HCT116 (cell line): ENCODE results near the gene MACROD1. TPM values are rescaled to one million over a fixed set of nuclear protein-coding genes. Genes with fewer than 3 reads are reported as not detected.

Experiments
- ATAC-seq: fragments of 200-7000 bp; cut with Tn5 transposase; 2 replicates; pipeline ENCODE4 v1.9.1; 2020; ENCODE audit warnings: mild to moderate bottlenecking, moderate library complexity
- BruUV-seq: library from RNA; stranded (reverse); fragments of 400-500 nt; replicated peaks from 2 replicates; lab custom pipeline; 2021; lab: Mats Ljungman, UMichigan
- CTCF ChIA-PET: fragments of 300-600 bp; sonication (Branson Sonifier 250); formaldehyde crosslinking; loops from one replicate; lab custom pipeline; 2021; ENCODE audit warnings: antibody characterized with exemption; lab: Charles Lee
- POLR2A ChIA-PET: fragments of 300-600, 350-600 bp; sonication (Branson Sonifier 250); formaldehyde crosslinking; loops from one replicate; lab custom pipeline; 2021; ENCODE audit warnings: antibody characterized with exemption; lab: Charles Lee
- RAD21 ChIA-PET, 2 experiments: fragments of 300-600 bp; sonication (Branson Sonifier 250); formaldehyde crosslinking; loops; one replicate each; lab custom pipeline; 2023; ENCODE audit warnings: low total read pairs in 2 of 2; ENCODE audit not compliant: uncharacterized antibody in 2 of 2, unreplicated experiment in 2 of 2, low non-redundant PET in 1 of 2; lab: Charles Lee
- DNase-seq: peaks from one replicate; pipeline ENCODE4 v3.0.0-alpha.2; 2010; ENCODE audit warnings: low read depth, low spot score
- H2AFZ ChIP-seq: fragments of 200-600 bp; shearing (Covaris generic), sonication (generic); 2 replicates; pipeline ENCODE4 v1.6.1; 2017; ENCODE audit warnings: low read depth, mixed run types, mixed read lengths, antibody characterized with exemption, low read length; ENCODE audit not compliant: poor library complexity, severe bottlenecking
- H3K27ac ChIP-seq: 2 replicates; pipeline ENCODE4 v1.5.1; 2012; ENCODE audit warnings: low read depth, low read length
- H3K27me3 ChIP-seq: fragments of 200-600 bp; sonication (generic); 2 replicates; pipeline ENCODE4 v1.6.1; 2016; ENCODE audit warnings: mixed run types, low read length, mixed read lengths; ENCODE audit not compliant: insufficient read depth
- H3K36me3 ChIP-seq, 2 experiments: fragments of 200-500 bp in 1 of 2; fragments of 200-600 bp in 1 of 2; sonication (Bioruptor generic) in 1 of 2; sonication (generic) in 1 of 2; 2 replicates each; pipeline versions ENCODE4 v1.5.1 to v1.6.1; 2014 to 2016; ENCODE audit warnings: low read length in 2 of 2, inconsistent platforms in 1 of 2, mixed read lengths in 1 of 2, mixed run types in 1 of 2; ENCODE audit not compliant: insufficient read depth in 2 of 2, control insufficient read depth in 1 of 2
- H3K4me1 ChIP-seq, 2 experiments: fragments of 200-600 bp in 1 of 2; sonication (generic) in 1 of 2; 2 replicates each; pipeline versions ENCODE4 v1.5.1 to v1.6.1; 2012 to 2017; ENCODE audit warnings: low read length in 2 of 2, inconsistent platforms in 1 of 2, mild to moderate bottlenecking in 1 of 2, mixed read lengths in 1 of 2, mixed run types in 1 of 2, moderate library complexity in 1 of 2; ENCODE audit not compliant: insufficient read depth in 2 of 2, control insufficient read depth in 1 of 2
- H3K4me2 ChIP-seq: fragments of 200-600 bp; sonication (generic); 2 replicates; pipeline ENCODE4 v1.6.1; 2017; ENCODE audit warnings: mixed run types, low read length, mixed read lengths
- H3K4me3 ChIP-seq, 2 experiments: fragments of 200-600 bp in 1 of 2; sonication (generic) in 1 of 2; replicated peaks in 1 of 2; 2 replicates each; pipeline ENCODE4 v1.5.1; 2011 to 2016; ENCODE audit warnings: low read length in 2 of 2, control low read depth in 1 of 2, low read depth in 1 of 2, mild to moderate bottlenecking in 1 of 2, mixed read lengths in 1 of 2, mixed run types in 1 of 2
- H3K79me2 ChIP-seq: fragments of 200-600 bp; sonication (generic); 2 replicates; pipeline ENCODE4 v1.6.1; 2017; ENCODE audit warnings: mild to moderate bottlenecking, mixed run types, low read length, moderate library complexity, mixed read lengths; ENCODE audit not compliant: insufficient read depth
- H3K9ac ChIP-seq: fragments of 200-600 bp; sonication (generic); 2 replicates; pipeline ENCODE4 v1.6.1; 2016; ENCODE audit warnings: low read length, mixed read lengths
- H3K9me2 ChIP-seq: fragments of 200-600 bp; sonication (generic), shearing (Covaris generic); 2 replicates; pipeline ENCODE4 v1.6.1; 2017; ENCODE audit warnings: mixed run types, mild to moderate bottlenecking, moderate library complexity; ENCODE audit not compliant: insufficient read depth
- H3K9me3 ChIP-seq, 2 experiments: fragments of 200-500 bp in 1 of 2; fragments of 200-600 bp in 1 of 2; sonication (Bioruptor generic) in 1 of 2; sonication (generic) in 1 of 2; 2 replicates each; pipeline ENCODE4 v1.6.1; 2014 to 2017; ENCODE audit warnings: low read length in 2 of 2, mixed read lengths in 2 of 2, inconsistent platforms in 1 of 2, low read depth in 1 of 2, mild to moderate bottlenecking in 1 of 2, mixed run types in 1 of 2, moderate library complexity in 1 of 2; ENCODE audit not compliant: control insufficient read depth in 1 of 2, insufficient read depth in 1 of 2
- H4K20me1 ChIP-seq: fragments of 200-600 bp; sonication (generic), shearing (Covaris generic); 2 replicates; pipeline ENCODE4 v1.6.1; 2017; ENCODE audit warnings: mixed run types, mild to moderate bottlenecking, moderate library complexity; ENCODE audit not compliant: insufficient read depth
- CTCF ChIP-seq, 3 experiments: fragments of 200-600 bp in 1 of 3; sonication (generic) in 1 of 3; IDR thresholded peaks in 2 of 3; conservative IDR thresholded peaks in 1 of 3; 2 replicates each; pipeline ENCODE4 v1.5.1; 2012 to 2017; ENCODE audit warnings: low read depth in 2 of 3, low read length in 2 of 3, antibody characterized with exemption in 1 of 3, borderline replicate concordance in 1 of 3, control low read depth in 1 of 3, mild to moderate bottlenecking in 1 of 3, mixed read lengths in 1 of 3, mixed run types in 1 of 3, moderate library complexity in 1 of 3; ENCODE audit not compliant: insufficient read depth in 1 of 3
- EGR1 ChIP-seq: IDR thresholded peaks from 2 replicates; pipeline ENCODE4 v1.6.1; 2012; ENCODE audit warnings: low read depth
- ELF1 ChIP-seq: IDR thresholded peaks from 2 replicates; pipeline ENCODE4 v1.6.1; 2012; ENCODE audit warnings: low read depth, borderline replicate concordance
- EZH2 ChIP-seq: fragments of 200-600 bp; sonication (generic); IDR thresholded peaks from 2 replicates; pipeline ENCODE4 v1.6.1; 2017; ENCODE audit warnings: antibody characterized with exemption, mixed run types
- MAX ChIP-seq: IDR thresholded peaks from 2 replicates; pipeline ENCODE4 v1.6.1; 2012
- POLR2A ChIP-seq: IDR thresholded peaks from 2 replicates; pipeline ENCODE4 v1.7.0; 2011; ENCODE audit warnings: borderline replicate concordance; ENCODE audit not compliant: insufficient read depth, insufficient read length; ENCODE audit errors: extremely low read depth
- RAD21 ChIP-seq: IDR thresholded peaks from 2 replicates; pipeline ENCODE4 v1.6.1; 2012; ENCODE audit warnings: low read depth, mild to moderate bottlenecking
- REST ChIP-seq: IDR thresholded peaks from 2 replicates; pipeline ENCODE4 v1.6.1; 2012; ENCODE audit warnings: low read depth
- SIN3A ChIP-seq: IDR thresholded peaks from 2 replicates; pipeline ENCODE4 v1.6.1; 2012; ENCODE audit warnings: low read depth
- SP1 ChIP-seq: IDR thresholded peaks from 2 replicates; pipeline ENCODE4 v1.6.1; 2012; ENCODE audit warnings: low read depth
- SRF ChIP-seq: IDR thresholded peaks from 2 replicates; pipeline ENCODE4 v1.6.1; 2012; ENCODE audit warnings: low read depth
- TCF7L2 ChIP-seq: IDR thresholded peaks from 2 replicates; pipeline ENCODE4 v1.7.0; 2011; ENCODE audit warnings: borderline replicate concordance, inconsistent platforms; ENCODE audit not compliant: insufficient read depth, insufficient read length; ENCODE audit errors: extremely low read depth
- ZFX ChIP-seq: fragments of 450-650 bp; IDR thresholded peaks from 2 replicates; pipeline ENCODE4 v1.6.1; 2017
- ZNF274 ChIP-seq: fragments of 200-500 bp; sonication (Bioruptor generic); IDR thresholded peaks from 2 replicates; pipeline ENCODE4 v1.6.1; 2014; ENCODE audit warnings: mild to moderate bottlenecking, low read depth, low read length, inconsistent platforms
- intact Hi-C: fragments of 100-400 bp; cut with micrococcal nuclease; formaldehyde crosslinking; loops from 2 replicates; pipeline ENCODE4 v1.10.0; 2022
- total RNA-seq: library from RNA; stranded (reverse); gene quantifications from one replicate; pipeline ENCODE4 v1.2.1, GENCODE V29; 2021; ENCODE audit not compliant: unreplicated experiment

Gene MACROD1
- total RNA-seq, 1 experiment from 2014 or later, result 61.1 TPM

GRCh38 chr11:64070314-64070681 is 95.6 kb downstream of the MACROD1 start (continued):
- no peak for TF ChIP-seq REST
- TF ChIP-seq SP1, result no peak
- no peak for TF ChIP-seq POLR2A
- no peak for TF ChIP-seq EZH2

- no peak overlapping the region for H3K27ac ChIP-seq
- H3K4me3 ChIP-seq, result no peak overlapping the region
- POLR2A ChIA-PET, result no interaction called here
- no peak overlapping the region for H3K4me2 ChIP-seq
- no peak overlapping the region for H2AFZ ChIP-seq
- CTCF ChIA-PET, result no interaction called here
- no TSS peak for BruUV-seq
- no peaks in the 10 kb centered on the region for H3K79me2 ChIP-seq
- intact Hi-C loops, result no loop called here
- no peaks in the 10 kb centered on the region for H3K9me2 ChIP-seq
- H3K4me1 ChIP-seq, result peaks cover 0 to 3% of the 10 kb centered on the region in 2 experiments; a peak in 1 of 4 replicates
- H4K20me1 ChIP-seq, result no peaks in the 10 kb centered on the region
- TF ChIP-seq MAX (no peak), CTCF (IDR thresholded peaks at IDR 0.05 in 2 of 3, conservative IDR thresholded peaks at IDR 0.05 in 1 of 3; ENCODE audit: borderline replicate concordance in 1 of 3, insufficient read depth in 1 of 3, low read depth in 2 of 3, low read length in 2 of 3) (no peak), SP1 (no peak), TCF7L2 (no peak), SIN3A (no peak), ZNF274 (no peak), REST (no peak), ZFX (no peak), EGR1 (no peak), SRF (no peak), EZH2 (no peak), RAD21 (no peak), ELF1 (no peak)
- no peak for DNase-seq
- RAD21 ChIA-PET, result no interaction called here
- no peaks in the 10 kb centered on the region for H3K36me3 ChIP-seq
- H3K27me3 ChIP-seq, result no peaks in the 10 kb centered on the region
- ATAC-seq, result no peak
- no peak overlapping the region for H3K9ac ChIP-seq
- no peaks in the 10 kb centered on the region for H3K9me3 ChIP-seq
Measured at GRCh38 chr11:64069401-64070313, 96.3 kb downstream of the MACROD1 start.
